Progenitor cell of endocrine pancreas (in vitro differentiated cells): Measurements from ENCODE around the gene GRID2. TPM values are rescaled to one million over a fixed set of nuclear protein-coding genes. Genes with fewer than 3 reads are reported as not detected.

Experiments
- DNase-seq: peaks from one replicate; pipeline ENCODE4 v3.0.0; 2021; ENCODE audit warnings: low spot score; ENCODE audit not compliant: unreplicated experiment
- H3K27ac Mint-ChIP-seq: 2 replicates; pipeline ENCODE4 v1.8.0; 2021; ENCODE audit warnings: mild to moderate bottlenecking, moderate library complexity, mixed read lengths
- H3K27me3 Mint-ChIP-seq: 2 replicates; pipeline ENCODE4 v1.8.0; 2021; ENCODE audit warnings: mixed read lengths
- H3K36me3 Mint-ChIP-seq: 2 replicates; pipeline ENCODE4 v1.8.0; 2022; ENCODE audit warnings: mixed read lengths; ENCODE audit not compliant: insufficient read depth
- H3K4me1 Mint-ChIP-seq: 2 replicates; pipeline ENCODE4 v1.8.0; 2021; ENCODE audit warnings: low read depth, mixed read lengths
- H3K4me3 Mint-ChIP-seq: 2 replicates; pipeline ENCODE4 v1.8.0; 2021; ENCODE audit warnings: low read depth, mild to moderate bottlenecking, moderate library complexity, mixed read lengths
- H3K9me3 Mint-ChIP-seq: 2 replicates; pipeline ENCODE4 v1.8.0; 2021; ENCODE audit warnings: low read depth, mixed read lengths
- total RNA-seq: library from RNA; stranded (reverse); gene quantifications from 2 replicates; pipeline ENCODE4 v1.2.1, GENCODE V29; 2021
- TF ChIP-seq, protein P1 (sequence below): fragments of 200-600 bp; sonication (generic); IDR thresholded peaks from one replicate; pipeline ENCODE4 v1.5.0; 2021; ENCODE audit warnings: antibody characterized with exemption, mild to moderate bottlenecking; ENCODE audit not compliant: unreplicated experiment

The GRID2 gene
- total RNA-seq, 1 donor from 2014 or later: 0.69 TPM

DNA sequence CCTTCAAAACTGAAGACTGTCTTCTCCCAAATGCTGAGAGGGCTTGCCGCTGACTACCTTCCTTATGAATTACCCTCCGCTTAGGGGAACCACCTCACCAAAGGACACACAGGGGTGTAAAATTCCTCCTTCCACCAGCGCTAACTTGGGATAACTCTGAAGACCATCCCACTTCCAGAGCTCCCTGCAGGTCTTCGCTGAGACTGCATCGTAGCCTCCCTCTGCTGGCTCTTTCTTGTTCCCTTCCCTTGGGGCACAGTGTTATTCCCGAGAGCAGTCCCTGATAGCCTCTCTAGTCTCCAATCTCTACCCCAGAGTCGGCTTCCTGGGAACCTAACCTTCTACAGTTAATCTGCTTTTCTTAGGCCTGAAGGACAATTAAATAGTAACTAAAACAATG lies 799.3 kb downstream of the GRID2 start:
- TF ChIP-seq, protein P1, sequence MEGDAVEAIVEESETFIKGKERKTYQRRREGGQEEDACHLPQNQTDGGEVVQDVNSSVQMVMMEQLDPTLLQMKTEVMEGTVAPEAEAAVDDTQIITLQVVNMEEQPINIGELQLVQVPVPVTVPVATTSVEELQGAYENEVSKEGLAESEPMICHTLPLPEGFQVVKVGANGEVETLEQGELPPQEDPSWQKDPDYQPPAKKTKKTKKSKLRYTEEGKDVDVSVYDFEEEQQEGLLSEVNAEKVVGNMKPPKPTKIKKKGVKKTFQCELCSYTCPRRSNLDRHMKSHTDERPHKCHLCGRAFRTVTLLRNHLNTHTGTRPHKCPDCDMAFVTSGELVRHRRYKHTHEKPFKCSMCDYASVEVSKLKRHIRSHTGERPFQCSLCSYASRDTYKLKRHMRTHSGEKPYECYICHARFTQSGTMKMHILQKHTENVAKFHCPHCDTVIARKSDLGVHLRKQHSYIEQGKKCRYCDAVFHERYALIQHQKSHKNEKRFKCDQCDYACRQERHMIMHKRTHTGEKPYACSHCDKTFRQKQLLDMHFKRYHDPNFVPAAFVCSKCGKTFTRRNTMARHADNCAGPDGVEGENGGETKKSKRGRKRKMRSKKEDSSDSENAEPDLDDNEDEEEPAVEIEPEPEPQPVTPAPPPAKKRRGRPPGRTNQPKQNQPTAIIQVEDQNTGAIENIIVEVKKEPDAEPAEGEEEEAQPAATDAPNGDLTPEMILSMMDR: no peak
- no peak for DNase-seq
- Mint-ChIP-seq H3K4me3 (no peak overlapping the region), H3K27ac (no peak overlapping the region), H3K27me3 (no peaks in the 10 kb centered on the region), H3K4me1 (no peaks in the 10 kb centered on the region), H3K36me3 (no peaks in the 10 kb centered on the region), H3K9me3 (peaks cover 12% of the 10 kb centered on the region)

DNA sequence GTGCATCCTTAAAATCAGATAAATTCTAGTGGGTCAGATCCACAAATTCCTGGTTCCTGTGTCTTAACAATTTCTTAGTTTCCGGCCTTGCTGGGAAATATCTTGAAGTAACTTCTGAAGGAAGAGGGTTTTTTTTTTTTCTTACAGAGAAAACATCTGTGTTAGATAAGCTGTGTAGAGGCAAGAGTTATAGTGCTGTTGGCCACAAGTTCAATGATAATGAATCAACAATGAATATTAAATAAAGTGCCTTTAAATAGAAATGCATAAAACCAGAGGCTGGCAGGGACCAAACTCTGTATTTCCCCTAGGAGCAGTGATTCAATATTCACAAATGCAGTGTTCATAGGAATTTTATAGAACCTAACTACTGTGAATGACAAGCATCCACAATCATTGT lies 812.9 kb downstream of the GRID2 start:
- Mint-ChIP-seq H3K4me3 (no peak overlapping the region), H3K27me3 (no peaks in the 10 kb centered on the region), H3K4me1 (peaks cover 2% of the 10 kb centered on the region), H3K36me3 (no peaks in the 10 kb centered on the region), H3K27ac (no peak overlapping the region), H3K9me3 (peaks cover 6% of the 10 kb centered on the region)
- TF ChIP-seq, protein P1: no peak
- DNase-seq: no peak

DNA sequence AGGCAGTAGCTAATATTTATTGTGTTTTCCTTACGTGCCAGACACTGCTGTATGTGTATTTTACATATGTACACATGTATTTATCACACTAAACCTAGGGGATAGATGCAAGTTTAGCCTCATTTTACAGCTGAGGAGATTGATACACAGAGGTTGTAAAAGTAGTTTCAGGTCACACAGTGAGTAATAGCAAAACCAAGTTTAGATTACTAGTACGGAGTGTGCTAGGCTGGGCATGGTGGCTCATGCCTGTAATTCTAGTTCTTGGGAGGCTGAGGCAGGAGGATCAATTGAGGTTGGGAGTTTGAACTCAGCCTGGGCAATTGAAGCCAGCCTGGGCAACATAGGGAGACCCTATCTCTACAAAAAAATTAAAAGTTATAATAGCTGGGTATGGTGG lies 823.7 kb downstream of the GRID2 start:
- H3K4me1 Mint-ChIP-seq: peaks cover 2% of the 10 kb centered on the region
- TF ChIP-seq, protein P1: no peak
- H3K36me3 Mint-ChIP-seq: no peaks in the 10 kb centered on the region
- H3K4me3 Mint-ChIP-seq: no peak overlapping the region
- H3K9me3 Mint-ChIP-seq: no peaks in the 10 kb centered on the region
- no peak overlapping the region for H3K27ac Mint-ChIP-seq
- no peak for DNase-seq
- H3K27me3 Mint-ChIP-seq: no peaks in the 10 kb centered on the region

DNA sequence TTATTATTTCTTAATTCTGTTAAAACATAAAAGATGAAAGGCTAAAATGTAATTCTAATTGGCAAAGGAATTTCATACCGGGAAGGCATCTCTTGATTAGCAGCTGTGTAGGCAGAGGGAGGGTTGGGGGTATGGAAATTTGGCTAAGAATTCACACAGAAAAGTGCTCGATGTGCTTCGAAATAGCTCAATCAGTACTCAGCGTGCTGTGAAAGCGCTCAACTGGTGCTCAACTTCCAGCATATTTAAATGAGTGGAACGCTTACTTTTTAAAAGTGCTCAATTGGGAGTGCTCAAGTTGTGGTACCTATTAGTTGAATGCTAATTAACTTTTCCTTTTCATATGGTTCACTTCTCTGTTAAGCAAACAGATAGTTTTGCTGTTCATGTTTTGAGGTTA lies 828.9 kb downstream of the GRID2 start:
- H3K27ac Mint-ChIP-seq: no peak overlapping the region

DNA sequence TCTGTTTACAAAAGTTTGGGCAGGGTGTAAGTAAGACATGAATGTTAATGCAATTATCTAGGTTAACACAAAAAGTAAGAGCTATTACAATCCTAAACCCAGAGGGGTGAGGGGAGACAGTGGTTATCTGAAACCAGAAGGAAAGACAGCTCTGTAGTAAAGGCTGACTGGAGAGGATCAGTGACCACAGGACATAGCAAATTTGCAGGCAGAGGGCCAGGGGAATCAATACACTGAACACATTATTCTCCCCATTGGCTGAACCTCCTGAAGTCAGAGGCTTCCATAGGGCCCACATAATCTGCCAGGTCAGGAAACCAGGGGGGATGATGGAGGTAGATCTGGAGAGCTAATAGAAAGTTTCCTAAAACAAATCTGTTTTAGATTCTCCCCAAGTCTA lies 835.4 kb downstream of the GRID2 start:
- H3K27ac Mint-ChIP-seq: no peak overlapping the region
- peaks cover 1% of the 10 kb centered on the region for H3K4me1 Mint-ChIP-seq
- TF ChIP-seq, protein P1: no peak
- DNase-seq: no peak
- H3K27me3 Mint-ChIP-seq: no peaks in the 10 kb centered on the region
- no peak overlapping the region for H3K4me3 Mint-ChIP-seq
- H3K9me3 Mint-ChIP-seq: no peaks in the 10 kb centered on the region
- H3K36me3 Mint-ChIP-seq: no peaks in the 10 kb centered on the region

More for the DNA sequence above, 828.9 kb downstream of the GRID2 start:
- no peaks in the 10 kb centered on the region for H3K36me3 Mint-ChIP-seq
- DNase-seq: no peak
- no peaks in the 10 kb centered on the region for H3K9me3 Mint-ChIP-seq
- H3K4me3 Mint-ChIP-seq: no peak overlapping the region
- H3K4me1 Mint-ChIP-seq: peaks cover 1% of the 10 kb centered on the region
- H3K27me3 Mint-ChIP-seq: no peaks in the 10 kb centered on the region
- TF ChIP-seq, protein P1: no peak
